HCT116 (cell line): ENCODE data around the gene TRIM62.

Experiments used
- CEBPB ChIP-seq: IDR thresholded peaks from 2 replicates; pipeline ENCODE4 v1.6.1; 2012; ENCODE audit warnings: low read depth
- EZH2 ChIP-seq: fragments of 200-600 bp; sonication (generic); IDR thresholded peaks from 2 replicates; pipeline ENCODE4 v1.6.1; 2017; ENCODE audit warnings: antibody characterized with exemption, mixed run types
- FOSL1 ChIP-seq: IDR thresholded peaks from 2 replicates; pipeline ENCODE4 v1.6.1; 2012; ENCODE audit warnings: low read depth
- JUND ChIP-seq: IDR thresholded peaks from 2 replicates; pipeline ENCODE4 v1.6.1; 2012
- POLR2A ChIP-seq: IDR thresholded peaks from 2 replicates; pipeline ENCODE4 v1.7.0; 2011; ENCODE audit warnings: borderline replicate concordance; ENCODE audit not compliant: insufficient read depth, insufficient read length; ENCODE audit errors: extremely low read depth
- POLR2AphosphoS5 ChIP-seq: IDR thresholded peaks from 2 replicates; pipeline ENCODE4 v1.6.1; 2011; ENCODE audit warnings: mild to moderate bottlenecking, low read depth, low read length, moderate library complexity
- ZFX ChIP-seq: fragments of 450-650 bp; IDR thresholded peaks from 2 replicates; pipeline ENCODE4 v1.6.1; 2017
- ZNF274 ChIP-seq: fragments of 200-500 bp; sonication (Bioruptor generic); IDR thresholded peaks from 2 replicates; pipeline ENCODE4 v1.6.1; 2014; ENCODE audit warnings: mild to moderate bottlenecking, low read depth, low read length, inconsistent platforms
- TF ChIP-seq, protein P1 (sequence below), 3 experiments: fragments of 200-600 bp in 1 of 3; sonication (generic) in 1 of 3; IDR thresholded peaks in 2 of 3; conservative IDR thresholded peaks in 1 of 3; 2 replicates each; pipeline ENCODE4 v1.5.1; 2012 to 2017; ENCODE audit warnings: low read depth in 2 of 3, low read length in 2 of 3, antibody characterized with exemption in 1 of 3, borderline replicate concordance in 1 of 3, control low read depth in 1 of 3, mild to moderate bottlenecking in 1 of 3, mixed read lengths in 1 of 3, mixed run types in 1 of 3, moderate library complexity in 1 of 3; ENCODE audit not compliant: insufficient read depth in 1 of 3
- TF ChIP-seq, protein P2 (sequence below): IDR thresholded peaks from 2 replicates; pipeline ENCODE4 v1.6.1; 2012
- TF ChIP-seq, protein P3 (sequence below): IDR thresholded peaks from 2 replicates; pipeline ENCODE4 v1.6.1; 2012; ENCODE audit warnings: low read depth
- TF ChIP-seq, protein P4 (sequence below): IDR thresholded peaks from 2 replicates; pipeline ENCODE4 v1.6.1; 2012

DNA sequence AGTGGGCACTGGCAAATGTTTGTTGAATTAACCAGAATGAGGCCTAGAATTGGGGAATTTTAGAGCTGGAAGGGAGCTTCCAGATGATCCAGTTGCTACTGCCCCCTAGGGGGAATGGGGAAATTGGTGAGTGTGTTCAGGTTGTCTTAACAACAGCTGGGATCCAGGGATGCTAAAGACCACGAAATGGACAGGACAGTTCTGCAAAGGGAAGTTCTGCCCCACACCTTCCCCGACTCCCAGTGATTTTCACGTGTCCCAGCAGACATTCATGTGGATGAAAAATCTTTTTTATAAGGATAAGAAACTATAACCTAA, 33.9 kb downstream of the TRIM62 start:
- no peak for TF ChIP-seq POLR2A
- no peak for TF ChIP-seq EZH2
- TF ChIP-seq, protein P1, sequence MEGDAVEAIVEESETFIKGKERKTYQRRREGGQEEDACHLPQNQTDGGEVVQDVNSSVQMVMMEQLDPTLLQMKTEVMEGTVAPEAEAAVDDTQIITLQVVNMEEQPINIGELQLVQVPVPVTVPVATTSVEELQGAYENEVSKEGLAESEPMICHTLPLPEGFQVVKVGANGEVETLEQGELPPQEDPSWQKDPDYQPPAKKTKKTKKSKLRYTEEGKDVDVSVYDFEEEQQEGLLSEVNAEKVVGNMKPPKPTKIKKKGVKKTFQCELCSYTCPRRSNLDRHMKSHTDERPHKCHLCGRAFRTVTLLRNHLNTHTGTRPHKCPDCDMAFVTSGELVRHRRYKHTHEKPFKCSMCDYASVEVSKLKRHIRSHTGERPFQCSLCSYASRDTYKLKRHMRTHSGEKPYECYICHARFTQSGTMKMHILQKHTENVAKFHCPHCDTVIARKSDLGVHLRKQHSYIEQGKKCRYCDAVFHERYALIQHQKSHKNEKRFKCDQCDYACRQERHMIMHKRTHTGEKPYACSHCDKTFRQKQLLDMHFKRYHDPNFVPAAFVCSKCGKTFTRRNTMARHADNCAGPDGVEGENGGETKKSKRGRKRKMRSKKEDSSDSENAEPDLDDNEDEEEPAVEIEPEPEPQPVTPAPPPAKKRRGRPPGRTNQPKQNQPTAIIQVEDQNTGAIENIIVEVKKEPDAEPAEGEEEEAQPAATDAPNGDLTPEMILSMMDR (IDR thresholded peaks at IDR 0.05 in 2 of 3, conservative IDR thresholded peaks at IDR 0.05 in 1 of 3; ENCODE audit: borderline replicate concordance in 1 of 3, insufficient read depth in 1 of 3, low read depth in 2 of 3, low read length in 2 of 3) = peak; percentile 50 to 69 (median 66); a peak in 5 of 6 replicates
- no peak for TF ChIP-seq ZFX
- TF ChIP-seq, protein P2, sequence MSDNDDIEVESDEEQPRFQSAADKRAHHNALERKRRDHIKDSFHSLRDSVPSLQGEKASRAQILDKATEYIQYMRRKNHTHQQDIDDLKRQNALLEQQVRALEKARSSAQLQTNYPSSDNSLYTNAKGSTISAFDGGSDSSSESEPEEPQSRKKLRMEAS = no peak
- TF ChIP-seq POLR2AphosphoS5 = no peak
- TF ChIP-seq CEBPB = no peak
- TF ChIP-seq JUND = no peak
- TF ChIP-seq, protein P3, sequence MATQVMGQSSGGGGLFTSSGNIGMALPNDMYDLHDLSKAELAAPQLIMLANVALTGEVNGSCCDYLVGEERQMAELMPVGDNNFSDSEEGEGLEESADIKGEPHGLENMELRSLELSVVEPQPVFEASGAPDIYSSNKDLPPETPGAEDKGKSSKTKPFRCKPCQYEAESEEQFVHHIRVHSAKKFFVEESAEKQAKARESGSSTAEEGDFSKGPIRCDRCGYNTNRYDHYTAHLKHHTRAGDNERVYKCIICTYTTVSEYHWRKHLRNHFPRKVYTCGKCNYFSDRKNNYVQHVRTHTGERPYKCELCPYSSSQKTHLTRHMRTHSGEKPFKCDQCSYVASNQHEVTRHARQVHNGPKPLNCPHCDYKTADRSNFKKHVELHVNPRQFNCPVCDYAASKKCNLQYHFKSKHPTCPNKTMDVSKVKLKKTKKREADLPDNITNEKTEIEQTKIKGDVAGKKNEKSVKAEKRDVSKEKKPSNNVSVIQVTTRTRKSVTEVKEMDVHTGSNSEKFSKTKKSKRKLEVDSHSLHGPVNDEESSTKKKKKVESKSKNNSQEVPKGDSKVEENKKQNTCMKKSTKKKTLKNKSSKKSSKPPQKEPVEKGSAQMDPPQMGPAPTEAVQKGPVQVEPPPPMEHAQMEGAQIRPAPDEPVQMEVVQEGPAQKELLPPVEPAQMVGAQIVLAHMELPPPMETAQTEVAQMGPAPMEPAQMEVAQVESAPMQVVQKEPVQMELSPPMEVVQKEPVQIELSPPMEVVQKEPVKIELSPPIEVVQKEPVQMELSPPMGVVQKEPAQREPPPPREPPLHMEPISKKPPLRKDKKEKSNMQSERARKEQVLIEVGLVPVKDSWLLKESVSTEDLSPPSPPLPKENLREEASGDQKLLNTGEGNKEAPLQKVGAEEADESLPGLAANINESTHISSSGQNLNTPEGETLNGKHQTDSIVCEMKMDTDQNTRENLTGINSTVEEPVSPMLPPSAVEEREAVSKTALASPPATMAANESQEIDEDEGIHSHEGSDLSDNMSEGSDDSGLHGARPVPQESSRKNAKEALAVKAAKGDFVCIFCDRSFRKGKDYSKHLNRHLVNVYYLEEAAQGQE = no peak
- no peak for TF ChIP-seq FOSL1
- TF ChIP-seq, protein P4, sequence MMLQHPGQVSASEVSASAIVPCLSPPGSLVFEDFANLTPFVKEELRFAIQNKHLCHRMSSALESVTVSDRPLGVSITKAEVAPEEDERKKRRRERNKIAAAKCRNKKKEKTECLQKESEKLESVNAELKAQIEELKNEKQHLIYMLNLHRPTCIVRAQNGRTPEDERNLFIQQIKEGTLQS = no peak
- TF ChIP-seq ZNF274 = no peak
